GM06990 (cell line): ENCODE data around the gene PSMD3.
A peak's percentile ranks its signal among the peaks of the same experiment; 100 is the strongest.

Experiments used
- DNase-seq: peaks from one replicate; pipeline ENCODE4 v3.0.0-alpha.2; 2011; ENCODE audit not compliant: insufficient read length; ENCODE audit errors: extremely low read depth
- H3K27me3 ChIP-seq: replicated peaks from 2 replicates; pipeline ENCODE4 v1.6.0; 2011; ENCODE audit warnings: low read length; ENCODE audit not compliant: control insufficient read depth, insufficient read depth
- H3K36me3 ChIP-seq: 2 replicates; pipeline ENCODE4 v1.5.1; 2011; ENCODE audit warnings: low read length; ENCODE audit not compliant: control insufficient read depth, insufficient read depth
- H3K4me3 ChIP-seq: replicated peaks from 2 replicates; pipeline ENCODE4 v1.5.1; 2011; ENCODE audit warnings: low read depth, mild to moderate bottlenecking, control low read depth, low read length
- TF ChIP-seq, protein P1 (sequence below): IDR thresholded peaks from 2 replicates; pipeline ENCODE4 v1.5.1; 2011; ENCODE audit warnings: low read length, control low read depth, mild to moderate bottlenecking, inconsistent platforms; ENCODE audit not compliant: insufficient read depth, poor library complexity, severe bottlenecking

The PSMD3 gene

GRCh38 chr17:40014375-40014980 is 33.9 kb downstream of the PSMD3 start:
- Histone ChIP-seq H3K4me3 (no peak overlapping the region), H3K27me3 (no peaks in the 10 kb centered on the region), H3K36me3 (peaks cover 5% of the 10 kb centered on the region)
- no peak for DNase-seq
- TF ChIP-seq, protein P1, sequence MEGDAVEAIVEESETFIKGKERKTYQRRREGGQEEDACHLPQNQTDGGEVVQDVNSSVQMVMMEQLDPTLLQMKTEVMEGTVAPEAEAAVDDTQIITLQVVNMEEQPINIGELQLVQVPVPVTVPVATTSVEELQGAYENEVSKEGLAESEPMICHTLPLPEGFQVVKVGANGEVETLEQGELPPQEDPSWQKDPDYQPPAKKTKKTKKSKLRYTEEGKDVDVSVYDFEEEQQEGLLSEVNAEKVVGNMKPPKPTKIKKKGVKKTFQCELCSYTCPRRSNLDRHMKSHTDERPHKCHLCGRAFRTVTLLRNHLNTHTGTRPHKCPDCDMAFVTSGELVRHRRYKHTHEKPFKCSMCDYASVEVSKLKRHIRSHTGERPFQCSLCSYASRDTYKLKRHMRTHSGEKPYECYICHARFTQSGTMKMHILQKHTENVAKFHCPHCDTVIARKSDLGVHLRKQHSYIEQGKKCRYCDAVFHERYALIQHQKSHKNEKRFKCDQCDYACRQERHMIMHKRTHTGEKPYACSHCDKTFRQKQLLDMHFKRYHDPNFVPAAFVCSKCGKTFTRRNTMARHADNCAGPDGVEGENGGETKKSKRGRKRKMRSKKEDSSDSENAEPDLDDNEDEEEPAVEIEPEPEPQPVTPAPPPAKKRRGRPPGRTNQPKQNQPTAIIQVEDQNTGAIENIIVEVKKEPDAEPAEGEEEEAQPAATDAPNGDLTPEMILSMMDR: no peak

DNA sequence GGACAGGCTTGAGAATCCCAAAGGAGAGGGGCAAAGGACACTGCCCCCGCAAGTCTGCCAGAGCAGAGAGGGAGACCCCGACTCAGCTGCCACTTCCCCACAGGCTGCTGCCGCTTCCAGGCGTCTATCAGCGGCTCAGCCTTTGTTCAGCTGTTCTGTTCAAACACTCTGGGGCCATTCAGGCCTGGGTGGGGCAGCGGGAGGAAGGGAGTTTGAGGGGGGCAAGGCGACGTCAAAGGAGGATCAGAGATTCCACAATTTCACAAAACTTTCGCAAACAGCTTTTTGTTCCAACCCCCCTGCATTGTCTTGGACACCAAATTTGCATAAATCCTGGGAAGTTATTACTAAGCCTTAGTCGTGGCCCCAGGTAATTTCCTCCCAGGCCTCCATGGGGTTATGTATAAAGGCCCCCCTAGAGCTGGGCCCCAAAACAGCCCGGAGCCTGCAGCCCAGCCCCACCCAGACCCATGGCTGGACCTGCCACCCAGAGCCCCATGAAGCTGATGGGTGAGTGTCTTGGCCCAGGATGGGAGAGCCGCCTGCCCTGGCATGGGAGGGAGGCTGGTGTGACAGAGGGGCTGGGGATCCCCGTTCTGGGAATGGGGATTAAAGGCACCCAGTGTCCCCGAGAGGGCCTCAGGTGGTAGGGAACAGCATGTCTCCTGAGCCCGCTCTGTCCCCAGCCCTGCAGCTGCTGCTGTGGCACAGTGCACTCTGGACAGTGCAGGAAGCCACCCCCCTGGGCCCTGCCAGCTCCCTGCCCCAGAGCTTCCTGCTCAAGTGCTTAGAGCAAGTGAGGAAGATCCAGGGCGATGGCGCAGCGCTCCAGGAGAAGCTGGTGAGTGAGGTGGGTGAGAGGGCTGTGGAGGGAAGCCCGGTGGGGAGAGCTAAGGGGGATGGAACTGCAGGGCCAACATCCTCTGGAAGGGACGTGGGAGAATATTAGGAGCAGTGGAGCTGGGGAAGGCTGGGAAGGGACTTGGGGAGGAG is 34.7 kb downstream of the PSMD3 start, which contains the start of gene CSF3:
CSF3 (plus strand) TSS at position 436 of the 993 bp plus-strand sequence; CDS start at position 471, 35 bp downstream.
- no peaks in the 10 kb centered on the region for H3K27me3 ChIP-seq
- H3K36me3 ChIP-seq: peaks cover 7% of the 10 kb centered on the region
- peak within 1 kb of the TSS; percentile 27 for H3K4me3 ChIP-seq
- TF ChIP-seq, protein P1: no peak
- no peak for DNase-seq

GRCh38 chr17:40015998-40016985 is 35.7 kb downstream of the PSMD3 start:
- DNase-seq: no peak
- H3K36me3 ChIP-seq: peaks cover 9% of the 10 kb centered on the region
- TF ChIP-seq, protein P1: no peak
- no peaks in the 10 kb centered on the region for H3K27me3 ChIP-seq
- peak overlapping the region; percentile 27 for H3K4me3 ChIP-seq

DNA sequence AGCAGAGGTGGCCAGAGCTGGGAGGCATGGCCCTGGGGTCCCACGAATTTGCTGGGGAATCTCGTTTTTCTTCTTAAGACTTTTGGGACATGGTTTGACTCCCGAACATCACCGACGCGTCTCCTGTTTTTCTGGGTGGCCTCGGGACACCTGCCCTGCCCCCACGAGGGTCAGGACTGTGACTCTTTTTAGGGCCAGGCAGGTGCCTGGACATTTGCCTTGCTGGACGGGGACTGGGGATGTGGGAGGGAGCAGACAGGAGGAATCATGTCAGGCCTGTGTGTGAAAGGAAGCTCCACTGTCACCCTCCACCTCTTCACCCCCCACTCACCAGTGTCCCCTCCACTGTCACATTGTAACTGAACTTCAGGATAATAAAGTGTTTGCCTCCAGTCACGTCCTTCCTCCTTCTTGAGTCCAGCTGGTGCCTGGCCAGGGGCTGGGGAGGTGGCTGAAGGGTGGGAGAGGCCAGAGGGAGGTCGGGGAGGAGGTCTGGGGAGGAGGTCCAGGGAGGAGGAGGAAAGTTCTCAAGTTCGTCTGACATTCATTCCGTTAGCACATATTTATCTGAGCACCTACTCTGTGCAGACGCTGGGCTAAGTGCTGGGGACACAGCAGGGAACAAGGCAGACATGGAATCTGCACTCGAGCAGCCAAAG is 36.9 kb downstream of the PSMD3 start:
- no peak overlapping the region for H3K4me3 ChIP-seq
- no peak for DNase-seq
- TF ChIP-seq, protein P1: no peak
- peaks cover 20% of the 10 kb centered on the region for H3K36me3 ChIP-seq
- no peaks in the 10 kb centered on the region for H3K27me3 ChIP-seq
